H9 (cell line): ENCODE results near the gene ACBD3. TPM values are rescaled to one million over a fixed set of nuclear protein-coding genes. Genes with fewer than 3 reads are reported as not detected.

Source experiments
- DNase-seq: peaks from one replicate; pipeline ENCODE4 v3.0.0-alpha.2; 2017
- H2AFZ ChIP-seq: one replicate; pipeline ENCODE4 v1.6.1; 2013; ENCODE audit warnings: mild to moderate bottlenecking, low read length, control low read depth, moderate library complexity
- H2AK5ac ChIP-seq: 2 replicates; pipeline ENCODE4 v1.6.1; 2013; ENCODE audit warnings: low read length, control low read depth, mixed read lengths; ENCODE audit not compliant: insufficient read length
- H2BK120ac ChIP-seq: one replicate; pipeline ENCODE4 v1.6.1; 2013; ENCODE audit warnings: low read depth, mild to moderate bottlenecking, low read length, control low read depth, inconsistent platforms; ENCODE audit not compliant: poor library complexity, severe bottlenecking
- H2BK12ac ChIP-seq: 2 replicates; pipeline ENCODE4 v1.6.1; 2013; ENCODE audit warnings: low read length, control low read depth, mixed read lengths, low read depth; ENCODE audit not compliant: insufficient read length
- H2BK15ac ChIP-seq: 2 replicates; pipeline ENCODE4 v1.6.1; 2013; ENCODE audit warnings: low read depth, low read length, control low read depth
- H2BK20ac ChIP-seq: one replicate; pipeline ENCODE4 v1.6.1; 2013; ENCODE audit warnings: low read depth, mild to moderate bottlenecking, low read length, control low read depth, inconsistent platforms; ENCODE audit not compliant: poor library complexity, severe bottlenecking
- H2BK5ac ChIP-seq: 2 replicates; pipeline ENCODE4 v1.6.1; 2013; ENCODE audit warnings: low read length, control low read depth, mixed read lengths; ENCODE audit not compliant: insufficient read length
- H3K14ac ChIP-seq: 2 replicates; pipeline ENCODE4 v1.6.1; 2013; ENCODE audit warnings: low read length, control low read depth; ENCODE audit not compliant: insufficient read depth
- H3K18ac ChIP-seq: 2 replicates; pipeline ENCODE4 v1.6.1; 2013; ENCODE audit warnings: low read depth, mild to moderate bottlenecking, mixed read lengths, low read length, control low read depth; ENCODE audit not compliant: insufficient read length
- H3K23ac ChIP-seq: 2 replicates; pipeline ENCODE4 v1.6.1; 2013; ENCODE audit warnings: low read length, control low read depth, mixed read lengths, low read depth; ENCODE audit not compliant: insufficient read length
- H3K23me2 ChIP-seq: 2 replicates; pipeline ENCODE4 v1.6.1; 2013; ENCODE audit warnings: low read depth, mild to moderate bottlenecking, mixed read lengths, low read length, control low read depth; ENCODE audit not compliant: insufficient read length, poor library complexity, severe bottlenecking
- H3K27ac ChIP-seq: 2 replicates; pipeline ENCODE4 v1.5.1; 2013; ENCODE audit warnings: low read length, control low read depth, mixed read lengths, low read depth; ENCODE audit not compliant: insufficient read length
- H3K27me3 ChIP-seq: 2 replicates; pipeline ENCODE4 v1.6.1; 2013; ENCODE audit warnings: low read length, control low read depth, inconsistent platforms; ENCODE audit not compliant: insufficient read depth
- H3K4ac ChIP-seq: 2 replicates; pipeline ENCODE4 v1.6.1; 2013; ENCODE audit warnings: low read depth, mild to moderate bottlenecking, control low read depth, inconsistent platforms, low read length, moderate library complexity
- H3K4me1 ChIP-seq: 2 replicates; pipeline ENCODE4 v1.6.1; 2013; ENCODE audit warnings: low read length, control low read depth, inconsistent platforms; ENCODE audit not compliant: insufficient read depth
- H3K4me2 ChIP-seq: 2 replicates; pipeline ENCODE4 v1.6.1; 2013; ENCODE audit warnings: low read length, control low read depth, mixed read lengths; ENCODE audit not compliant: insufficient read length, insufficient read depth
- H3K56ac ChIP-seq: 2 replicates; pipeline ENCODE4 v1.6.1; 2013; ENCODE audit warnings: low read depth, mild to moderate bottlenecking, mixed read lengths, low read length, control low read depth; ENCODE audit not compliant: insufficient read length
- H3K79me1 ChIP-seq: 2 replicates; pipeline ENCODE4 v1.6.1; 2013; ENCODE audit warnings: low read depth, mild to moderate bottlenecking, moderate library complexity, low read length, control low read depth, inconsistent platforms; ENCODE audit not compliant: insufficient read depth, poor library complexity, severe bottlenecking
- H3K79me2 ChIP-seq: 2 replicates; pipeline ENCODE4 v1.6.1; 2013; ENCODE audit warnings: low read length, control low read depth, inconsistent platforms; ENCODE audit not compliant: insufficient read depth
- H3K9ac ChIP-seq: 2 replicates; pipeline ENCODE4 v1.6.1; 2013; ENCODE audit warnings: low read length, control low read depth, mixed read lengths; ENCODE audit not compliant: insufficient read length; ENCODE audit errors: extremely low read depth
- H3K9me3 ChIP-seq: one replicate; pipeline ENCODE4 v1.6.1; 2013; ENCODE audit warnings: low read depth, low read length, inconsistent platforms; ENCODE audit not compliant: control insufficient read depth
- H3T11ph ChIP-seq: one replicate; pipeline ENCODE4 v1.6.1; 2013; ENCODE audit warnings: mild to moderate bottlenecking, low read length, control low read depth, inconsistent platforms
- H4K20me1 ChIP-seq: one replicate; pipeline ENCODE4 v1.6.1; 2013; ENCODE audit not compliant: control insufficient read depth, insufficient read length, insufficient read depth
- H4K5ac ChIP-seq: 2 replicates; pipeline ENCODE4 v1.6.1; 2013; ENCODE audit warnings: low read depth, mild to moderate bottlenecking, mixed read lengths, low read length, control low read depth; ENCODE audit not compliant: insufficient read length
- H4K8ac ChIP-seq: replicated peaks from 2 replicates; pipeline ENCODE4 v1.6.1; 2013; ENCODE audit warnings: low read length, control low read depth, mixed read lengths, low read depth; ENCODE audit not compliant: insufficient read length
- H4K91ac ChIP-seq: 2 replicates; pipeline ENCODE4 v1.6.1; 2013; ENCODE audit warnings: low read depth, mild to moderate bottlenecking, moderate library complexity, mixed read lengths, low read length, control low read depth; ENCODE audit not compliant: insufficient read length
- H3K27ac Mint-ChIP-seq, 3 experiments: 2 replicates in 2 of 3; 3 replicates in 1 of 3; pipeline ENCODE4 v1.8.0; 2020 to 2021; ENCODE audit warnings: mixed read lengths in 3 of 3, mild to moderate bottlenecking in 1 of 3, moderate library complexity in 1 of 3
- H3K27me3 Mint-ChIP-seq: 2 replicates; pipeline ENCODE4 v1.8.0; 2021; ENCODE audit warnings: low read depth, mild to moderate bottlenecking, moderate library complexity, mixed read lengths
- H3K36me3 Mint-ChIP-seq, 3 experiments: 2 replicates in 2 of 3; 3 replicates in 1 of 3; pipeline ENCODE4 v1.8.0; 2020 to 2021; ENCODE audit warnings: low read depth in 3 of 3, mixed read lengths in 3 of 3; ENCODE audit not compliant: insufficient read depth in 1 of 3
- H3K4me1 Mint-ChIP-seq, 2 experiments: 2 replicates each; pipeline ENCODE4 v1.8.0; 2020; ENCODE audit warnings: mixed read lengths in 2 of 2
- H3K4me3 Mint-ChIP-seq, 2 experiments: 2 replicates in 1 of 2; 3 replicates in 1 of 2; pipeline ENCODE4 v1.8.0; 2020 to 2021; ENCODE audit warnings: mild to moderate bottlenecking in 2 of 2, mixed read lengths in 2 of 2, moderate library complexity in 1 of 2
- H3K9me3 Mint-ChIP-seq, 2 experiments: 2 replicates in 1 of 2; 3 replicates in 1 of 2; pipeline ENCODE4 v1.8.0; 2020; ENCODE audit warnings: mild to moderate bottlenecking in 2 of 2, mixed read lengths in 2 of 2, moderate library complexity in 1 of 2
- WGBS: extraction: QIAGEN DNeasy Blood & Tissue Kit; methylation state at CpG from one replicate; pipeline ENCODE4 v1.1.7; 2013; ENCODE audit warnings: missing lambda C conversion rate, low lambda C conversion rate, mixed read lengths; ENCODE audit not compliant: insufficient read length; ENCODE audit errors: extremely low coverage; 5-methylcytosine and 5-hydroxymethylcytosine counted together
- total RNA-seq: library from RNA; stranded (reverse); gene quantifications from 2 replicates; pipeline ENCODE4 v1.2.1, GENCODE V29; 2021
- TF ChIP-seq, protein P1 (sequence below): fragments of 200-600 bp; sonication (generic); conservative IDR thresholded peaks from 3 replicates; pipeline ENCODE4 v1.8.0; 2021; ENCODE audit warnings: antibody characterized with exemption, mild to moderate bottlenecking

Gene ACBD3
- total RNA-seq, 1 experiment from 2014 or later = 30.8 TPM

DNA sequence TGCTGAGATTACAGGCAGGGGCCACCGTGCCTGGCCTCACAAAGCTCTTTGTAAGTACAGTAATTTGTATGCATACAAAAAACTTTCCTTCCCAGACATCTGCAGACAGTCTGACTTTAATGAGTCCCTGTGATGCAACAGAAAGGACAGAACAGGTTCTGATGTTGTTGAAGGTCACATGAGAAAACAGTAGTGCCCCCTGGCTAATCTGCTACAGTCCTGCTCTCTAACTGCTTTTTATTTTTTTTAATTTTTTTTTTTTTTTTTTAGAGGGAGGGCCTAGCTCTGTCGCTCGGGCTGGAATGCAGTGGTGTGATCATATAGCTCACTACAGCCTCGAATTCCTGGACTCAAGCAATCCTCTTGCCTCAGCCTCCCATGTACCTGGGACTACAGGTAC is 36.7 kb downstream of the ACBD3 start:
- WGBS = no CpG with 5 or more reads among the region's 4 CpGs
- no peak overlapping the region; a peak in 1 of 7 replicates for H3K27ac Mint-ChIP-seq

More for the DNA sequence above, 36.7 kb downstream of the ACBD3 start:
- H3K9me3 Mint-ChIP-seq = no peaks in the 10 kb centered on the region
- no peak overlapping the region for H2AK5ac ChIP-seq
- H3K23ac ChIP-seq = no peak overlapping the region
- no peaks in the 10 kb centered on the region for H3K27me3 ChIP-seq
- no peak overlapping the region for H3K9ac ChIP-seq
- H2AFZ ChIP-seq = no peak overlapping the region
- H3K4me3 Mint-ChIP-seq = no peak overlapping the region
- H4K5ac ChIP-seq = no peak overlapping the region
- H3K14ac ChIP-seq = no peak overlapping the region
- H3K79me1 ChIP-seq = no peaks in the 10 kb centered on the region
- H3K4me1 Mint-ChIP-seq = 0 out of 4 replicates have a peak, but pooled peaks cover 0 to 4% of the 10 kb centered on the region in 2 experiments
- no peaks in the 10 kb centered on the region for H3K9me3 ChIP-seq
- no peaks in the 10 kb centered on the region for H3K4me1 ChIP-seq
- TF ChIP-seq, protein P1, sequence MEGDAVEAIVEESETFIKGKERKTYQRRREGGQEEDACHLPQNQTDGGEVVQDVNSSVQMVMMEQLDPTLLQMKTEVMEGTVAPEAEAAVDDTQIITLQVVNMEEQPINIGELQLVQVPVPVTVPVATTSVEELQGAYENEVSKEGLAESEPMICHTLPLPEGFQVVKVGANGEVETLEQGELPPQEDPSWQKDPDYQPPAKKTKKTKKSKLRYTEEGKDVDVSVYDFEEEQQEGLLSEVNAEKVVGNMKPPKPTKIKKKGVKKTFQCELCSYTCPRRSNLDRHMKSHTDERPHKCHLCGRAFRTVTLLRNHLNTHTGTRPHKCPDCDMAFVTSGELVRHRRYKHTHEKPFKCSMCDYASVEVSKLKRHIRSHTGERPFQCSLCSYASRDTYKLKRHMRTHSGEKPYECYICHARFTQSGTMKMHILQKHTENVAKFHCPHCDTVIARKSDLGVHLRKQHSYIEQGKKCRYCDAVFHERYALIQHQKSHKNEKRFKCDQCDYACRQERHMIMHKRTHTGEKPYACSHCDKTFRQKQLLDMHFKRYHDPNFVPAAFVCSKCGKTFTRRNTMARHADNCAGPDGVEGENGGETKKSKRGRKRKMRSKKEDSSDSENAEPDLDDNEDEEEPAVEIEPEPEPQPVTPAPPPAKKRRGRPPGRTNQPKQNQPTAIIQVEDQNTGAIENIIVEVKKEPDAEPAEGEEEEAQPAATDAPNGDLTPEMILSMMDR = no peak
- no peak overlapping the region for H3K56ac ChIP-seq
- H2BK15ac ChIP-seq = no peak overlapping the region
- no peak for DNase-seq
- peaks cover 28 to 74% (median 69%) of the 10 kb centered on the region in 3 experiments; a peak in 6 of 7 replicates for H3K36me3 Mint-ChIP-seq
- H3K4me2 ChIP-seq = no peak overlapping the region
- no peak overlapping the region for H3K4ac ChIP-seq
- no peak overlapping the region for H2BK20ac ChIP-seq
- H3K79me2 ChIP-seq = no peaks in the 10 kb centered on the region
- no peak overlapping the region for H3K18ac ChIP-seq
- no peak overlapping the region for H2BK12ac ChIP-seq
- no peak overlapping the region for H2BK5ac ChIP-seq
- H3K27ac ChIP-seq = no peak overlapping the region
- H2BK120ac ChIP-seq = no peak overlapping the region
- H3K27me3 Mint-ChIP-seq = no peaks in the 10 kb centered on the region
- H4K8ac ChIP-seq = no peak overlapping the region
- H3K23me2 ChIP-seq = no peaks in the 10 kb centered on the region
- no peak overlapping the region for H4K91ac ChIP-seq
- H3T11ph ChIP-seq = no peak overlapping the region
- H4K20me1 ChIP-seq = no peaks in the 10 kb centered on the region
